ENCODE measurements around the gene ZNF264.
"Not testable (repeated sequence)": the region's sequence is repeated elsewhere in the genome, so short reads cannot be mapped to it uniquely, and the experiment has no call there.

ZNF264 gene

GRCh38 chr19:57191141-57192076, at the start of gene ZNF264:
Gene ZNF264, plus strand, starts transcription at chr19:57191500. Its CDS starts 414 bp downstream, at chr19:57191914.
- peak; percentile 89 for DNase-seq

- no peak for DNase-seq
These were observed 49.6 kb upstream of the ZNF264 start for GRCh38 chr19:57141699-57142098.

GRCh38 chr19:57152921-57153320, 38.4 kb upstream of the ZNF264 start:
- no peak for DNase-seq

GRCh38 chr19:57161985-57162539, 29.2 kb upstream of the ZNF264 start:
- DNase-seq = no peak

- DNase-seq = no peak
These were observed 25.5 kb upstream of the ZNF264 start for GRCh38 chr19:57165846-57166245.

- DNase-seq = no peak
These were observed 23.9 kb upstream of the ZNF264 start, which contains the start of gene DUXA for GRCh38 chr19:57167385-57167784. Gene DUXA, minus strand, starts transcription at chr19:57167485. Its CDS starts 42 bp downstream, at chr19:57167443.

- DNase-seq = peak; percentile 55
These were observed 19.7 kb upstream of the ZNF264 start for GRCh38 chr19:57171551-57172081.

- DNase-seq = no peak
These were observed 999 bp upstream of the ZNF264 start for GRCh38 chr19:57190301-57190700.

- DNase-seq = no peak
These were observed 749 bp downstream of the ZNF264 start for GRCh38 chr19:57192077-57192420.

GRCh38 chr19:57192993-57193392, 1.7 kb downstream of the ZNF264 start:
- peak; percentile 9 for DNase-seq

GRCh38 chr19:57197874-57198273, 6.6 kb downstream of the ZNF264 start:
- not testable (repeated sequence) for DNase-seq

GRCh38 chr19:57202160-57202559, 10.9 kb downstream of the ZNF264 start:
- DNase-seq = no peak

- no peak for DNase-seq
These were observed 19.1 kb downstream of the ZNF264 start for GRCh38 chr19:57210381-57210780.

GRCh38 chr19:57212109-57212508, 20.8 kb downstream of the ZNF264 start:
- no peak for DNase-seq

GRCh38 chr19:57227502-57227901, 36.2 kb downstream of the ZNF264 start:
- DNase-seq = no peak

GRCh38 chr19:57231686-57232085, 40.4 kb downstream of the ZNF264 start:
- no peak for DNase-seq

GRCh38 chr19:57233207-57233606, 41.9 kb downstream of the ZNF264 start:
- DNase-seq = no peak

- DNase-seq = no peak
These were observed 48.6 kb downstream of the ZNF264 start for GRCh38 chr19:57239982-57240310.

- DNase-seq = peak; percentile 98
These were observed 49.2 kb downstream of the ZNF264 start, which contains the start of gene ZNF805 for GRCh38 chr19:57240311-57241090. Gene ZNF805, plus strand, starts transcription at chr19:57240632. Its CDS starts 260 bp downstream, at chr19:57240892.

GRCh38 chr19:57241176-57241575, 49.9 kb downstream of the ZNF264 start:
- DNase-seq = no peak

GRCh38 chr19:57242821-57243220, 51.5 kb downstream of the ZNF264 start:
- DNase-seq = no peak

- no peak for DNase-seq
These were observed 53.2 kb downstream of the ZNF264 start for GRCh38 chr19:57244513-57244912.

GRCh38 chr19:57245066-57245465, 53.8 kb downstream of the ZNF264 start:
- no peak for DNase-seq

Data from CD4-positive, alpha-beta T cell treated with Interleukin-17A for 1 hour (primary cell).